Measurements from ENCODE around the gene MTPN. TPM values are rescaled to one million over a fixed set of nuclear protein-coding genes. Genes with fewer than 3 reads are reported as not detected.
A peak's percentile ranks its signal among the peaks of the same experiment; 100 is the strongest.

The MTPN gene
- total RNA-seq, 2 experiments from 2014 or later, result 106 to 108 TPM

DNA sequence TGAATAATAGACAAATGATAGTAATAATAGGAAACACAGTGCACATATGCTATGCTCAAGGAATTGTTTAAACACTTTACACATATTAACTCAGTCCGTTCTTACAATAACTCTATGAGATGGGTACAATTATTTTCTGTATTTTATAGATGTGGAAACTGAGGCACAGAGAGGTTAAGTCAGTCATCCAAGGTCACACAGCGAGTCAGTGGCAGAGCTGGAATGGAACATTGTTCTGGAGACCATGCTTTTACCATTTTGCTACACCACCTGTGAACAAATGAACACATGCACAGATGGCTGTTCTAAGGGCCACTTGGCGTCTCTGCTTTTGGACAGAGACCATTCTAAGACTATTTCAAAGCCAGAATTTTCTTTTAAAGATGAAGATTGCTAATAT, 26.9 kb upstream of the MTPN start:
- H3K27me3 Mint-ChIP-seq (ENCODE audit: low read depth), result peaks cover 2% of the 10 kb centered on the region
- intact Hi-C loops (cut with micrococcal nuclease), result no loop called here
- no peaks in the 10 kb centered on the region for H3K4me1 Mint-ChIP-seq (ENCODE audit: low read depth)
- no peak overlapping the region for H3K27ac Mint-ChIP-seq
- no peak for DNase-seq
- H3K36me3 Mint-ChIP-seq (ENCODE audit: low read depth), result no peaks in the 10 kb centered on the region
- no peaks in the 10 kb centered on the region for H3K9me3 Mint-ChIP-seq
- H3K4me3 Mint-ChIP-seq, result no peak overlapping the region
- CTCF ChIA-PET, result interaction anchor here (0.6 kb wide), 1 partner anchor 440 kb away, joined by 3 read pairs; no protein-coding TSS in a partner anchor

DNA sequence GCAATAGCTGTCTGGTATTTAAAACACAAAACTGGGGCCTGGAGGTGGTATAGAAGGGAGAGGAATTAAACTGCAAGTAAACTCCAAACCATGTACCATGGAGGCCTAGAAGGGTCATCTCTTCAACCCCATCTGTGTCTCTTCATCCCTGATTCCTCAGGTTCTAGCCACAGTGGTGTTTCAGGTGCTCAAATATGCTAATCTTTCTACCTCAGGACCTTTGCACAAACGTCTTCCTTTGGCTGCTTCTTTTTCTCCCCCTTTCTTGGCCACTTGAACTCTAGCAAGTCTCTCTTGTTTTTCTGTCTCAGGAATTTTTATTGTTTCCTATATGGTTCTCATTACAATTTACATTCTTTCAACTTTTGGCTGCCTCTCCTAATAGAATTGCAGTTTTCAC, 25.6 kb upstream of the MTPN start:
- Mint-ChIP-seq H3K9me3 (no peaks in the 10 kb centered on the region), H3K27ac (no peak overlapping the region), H3K4me1 (ENCODE audit: low read depth) (no peaks in the 10 kb centered on the region), H3K27me3 (ENCODE audit: low read depth) (peaks cover 2% of the 10 kb centered on the region), H3K4me3 (no peak overlapping the region), H3K36me3 (ENCODE audit: low read depth) (no peaks in the 10 kb centered on the region)
- DNase-seq, result no peak
- intact Hi-C loops (cut with micrococcal nuclease), result no loop called here
- CTCF ChIA-PET, result no interaction called here

DNA sequence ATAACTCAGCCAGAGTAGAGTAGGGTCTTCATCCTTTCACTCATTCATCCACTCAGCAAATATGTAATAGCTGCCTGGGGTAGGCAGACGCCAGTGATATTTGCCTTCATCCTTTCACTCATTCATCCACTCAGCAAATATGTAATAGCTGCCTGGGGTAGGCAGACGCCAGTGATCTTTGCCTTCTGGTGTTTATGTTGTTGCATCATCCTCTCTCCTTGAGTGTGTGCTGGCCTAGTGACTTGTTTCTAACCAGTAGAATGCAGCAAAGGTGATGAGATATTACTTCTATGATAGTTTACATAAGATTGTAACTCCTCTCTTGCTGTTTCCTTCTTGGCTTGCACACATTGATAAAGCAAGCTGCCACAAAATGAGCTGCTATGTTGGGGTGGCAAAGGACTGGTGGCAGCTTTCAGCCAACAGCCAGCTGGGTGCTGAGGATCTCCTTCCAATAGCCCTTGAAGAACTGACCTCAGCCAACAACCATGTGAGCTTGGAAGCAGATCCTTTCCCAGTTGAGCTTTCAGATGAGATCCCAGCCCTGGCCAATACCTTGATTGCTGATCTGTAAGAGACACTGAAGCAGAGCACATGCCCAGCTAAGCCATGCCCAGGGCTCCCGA, 23.2 kb upstream of the MTPN start:
- Mint-ChIP-seq H3K27ac (no peak overlapping the region), H3K9me3 (no peaks in the 10 kb centered on the region), H3K4me3 (no peak overlapping the region), H3K4me1 (ENCODE audit: low read depth) (no peaks in the 10 kb centered on the region), H3K36me3 (ENCODE audit: low read depth) (no peaks in the 10 kb centered on the region), H3K27me3 (ENCODE audit: low read depth) (peaks cover 2% of the 10 kb centered on the region)
- no peak for DNase-seq
- CTCF ChIA-PET, result interaction anchor here (1.4 to 3.1 kb wide), 2 partner anchors 9 to 22 kb away, joined by 3 to 22 read pairs; no protein-coding TSS in a partner anchor
- intact Hi-C loops (cut with micrococcal nuclease), result no loop called here

DNA sequence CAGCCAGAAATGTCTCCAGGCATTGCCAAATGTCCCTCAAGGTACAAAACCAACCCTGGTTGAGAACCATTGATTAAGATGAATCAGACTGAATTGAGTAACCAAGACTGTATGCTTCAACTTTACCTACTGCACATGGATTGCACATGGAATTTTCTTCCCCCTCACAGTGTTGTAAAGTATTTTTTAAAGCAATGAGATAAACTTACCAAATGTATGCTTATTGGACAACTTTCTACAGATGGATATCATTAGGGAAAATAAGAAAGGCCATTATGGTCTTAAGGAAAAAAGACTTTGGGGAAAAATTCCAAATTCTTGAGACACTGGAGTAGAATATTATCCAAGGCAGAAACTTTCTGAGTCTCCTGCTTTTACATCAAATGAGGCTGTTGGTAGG, 20.9 kb upstream of the MTPN start:
- H3K27me3 Mint-ChIP-seq (ENCODE audit: low read depth), result peaks cover 2% of the 10 kb centered on the region
- H3K9me3 Mint-ChIP-seq, result no peaks in the 10 kb centered on the region
- no peak overlapping the region for H3K27ac Mint-ChIP-seq
- H3K4me1 Mint-ChIP-seq (ENCODE audit: low read depth), result peaks cover 11% of the 10 kb centered on the region
- DNase-seq, result no peak
- no peak overlapping the region for H3K4me3 Mint-ChIP-seq
- H3K36me3 Mint-ChIP-seq (ENCODE audit: low read depth), result no peaks in the 10 kb centered on the region
- intact Hi-C loops (cut with micrococcal nuclease), result no loop called here
- CTCF ChIA-PET, result no interaction called here

DNA sequence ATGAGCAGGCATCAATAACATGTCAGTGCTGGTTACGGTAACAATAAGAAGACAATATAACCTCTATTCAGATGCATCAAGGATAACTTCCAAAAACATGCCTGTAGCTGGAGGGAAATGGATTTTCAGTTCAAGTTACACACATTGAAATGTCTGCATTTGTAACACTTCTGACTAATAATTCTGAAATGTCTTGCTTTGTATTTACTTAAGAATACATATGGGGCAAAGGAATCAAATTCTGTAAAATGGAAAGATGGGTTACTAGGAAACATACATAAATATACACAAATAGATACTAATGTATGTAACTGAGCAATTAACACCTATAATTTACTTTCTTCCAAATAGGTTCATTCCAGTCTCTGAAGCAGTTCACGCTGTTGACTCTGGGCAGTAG, 18.6 kb upstream of the MTPN start:
- Mint-ChIP-seq H3K4me3 (no peak overlapping the region), H3K4me1 (ENCODE audit: low read depth) (peaks cover 15% of the 10 kb centered on the region), H3K27ac (no peak overlapping the region), H3K9me3 (no peaks in the 10 kb centered on the region), H3K27me3 (ENCODE audit: low read depth) (peaks cover 5% of the 10 kb centered on the region), H3K36me3 (ENCODE audit: low read depth) (no peaks in the 10 kb centered on the region)
- no peak for DNase-seq
- CTCF ChIA-PET, result interaction anchor here (3.3 kb wide), 1 partner anchor 13 kb away, joined by 17 read pairs; no protein-coding TSS in a partner anchor
- intact Hi-C loops (cut with micrococcal nuclease), result no loop called here

DNA sequence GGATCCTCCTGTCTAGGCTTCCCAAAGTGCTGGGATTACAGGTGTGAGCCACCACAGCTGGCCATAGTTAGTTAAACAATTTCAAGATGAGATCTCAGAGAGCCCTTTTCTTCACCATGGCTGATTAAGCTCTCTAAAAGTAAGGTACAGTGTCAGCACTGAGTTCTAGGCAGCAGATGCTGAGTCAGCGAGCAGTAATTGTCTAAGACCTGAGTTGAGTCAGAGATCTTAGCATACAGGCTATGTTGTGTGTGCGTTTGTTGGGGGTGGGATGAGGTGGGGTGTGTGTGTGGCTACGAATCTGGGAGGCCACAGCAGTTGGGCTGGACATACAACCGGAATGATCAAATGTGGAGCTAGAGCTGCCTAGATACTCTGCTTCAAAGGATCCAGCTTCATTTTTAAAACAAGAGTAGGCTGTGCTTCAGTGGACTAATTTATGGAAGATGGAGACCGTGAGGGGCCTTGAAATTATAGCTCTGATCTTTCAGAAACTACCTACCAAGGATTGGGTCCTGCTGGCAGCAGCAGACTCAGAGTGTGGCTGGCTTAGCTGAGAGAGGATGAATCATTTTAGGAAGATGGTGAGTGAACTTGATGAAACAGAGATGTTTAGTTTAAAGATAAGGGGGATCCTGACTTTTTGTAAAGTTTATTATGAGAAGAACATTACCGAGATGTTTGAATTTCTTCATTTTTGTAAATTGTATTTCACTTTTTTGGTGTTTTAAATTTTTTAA, 17.5 kb upstream of the MTPN start:
- CTCF ChIA-PET, result interaction anchor here (1.2 to 3.3 kb wide), 2 partner anchors 14 to 21 kb away, joined by 3 to 17 read pairs; no protein-coding TSS in a partner anchor
- peaks cover 5% of the 10 kb centered on the region for H3K27me3 Mint-ChIP-seq (ENCODE audit: low read depth)
- H3K36me3 Mint-ChIP-seq (ENCODE audit: low read depth), result no peaks in the 10 kb centered on the region
- DNase-seq, result peak; percentile 42
- H3K4me1 Mint-ChIP-seq (ENCODE audit: low read depth), result peaks cover 17% of the 10 kb centered on the region
- H3K27ac Mint-ChIP-seq, result no peak overlapping the region
- intact Hi-C loops (cut with micrococcal nuclease), result loop anchor here (1.0 kb wide), 2 partner anchors 14 to 37 kb away; no protein-coding TSS in a partner anchor
- H3K9me3 Mint-ChIP-seq, result no peaks in the 10 kb centered on the region
- H3K4me3 Mint-ChIP-seq, result no peak overlapping the region

DNA sequence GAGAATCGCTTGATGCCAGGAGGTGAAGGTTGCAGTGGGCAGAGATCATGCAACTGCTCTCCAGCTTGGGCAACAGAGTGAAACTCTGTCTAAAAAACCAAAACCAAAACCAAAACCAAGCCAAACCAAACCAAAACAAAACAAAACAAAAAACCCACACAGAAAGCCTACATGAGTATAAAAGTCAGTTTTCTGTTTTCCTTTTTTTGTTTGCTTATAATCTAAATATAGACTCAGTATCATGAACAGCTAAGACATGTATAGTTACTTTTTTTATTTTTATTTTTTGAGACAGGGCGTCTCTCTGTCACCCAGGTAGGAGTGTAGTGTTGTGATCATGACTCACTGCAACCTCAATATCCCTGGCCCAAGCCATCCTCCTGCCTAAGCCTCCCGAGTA, 16.8 kb upstream of the MTPN start:
- DNase-seq, result no peak
- H3K36me3 Mint-ChIP-seq (ENCODE audit: low read depth), result no peaks in the 10 kb centered on the region
- no peak overlapping the region for H3K27ac Mint-ChIP-seq
- CTCF ChIA-PET, result interaction anchor here (3.3 kb wide), 1 partner anchor 15 kb away, joined by 17 read pairs; no protein-coding TSS in a partner anchor
- intact Hi-C loops (cut with micrococcal nuclease), result loop anchor here (1.0 kb wide), 2 partner anchors 14 to 37 kb away; no protein-coding TSS in a partner anchor
- no peaks in the 10 kb centered on the region for H3K9me3 Mint-ChIP-seq
- peaks cover 5% of the 10 kb centered on the region for H3K27me3 Mint-ChIP-seq (ENCODE audit: low read depth)
- H3K4me1 Mint-ChIP-seq (ENCODE audit: low read depth), result peaks cover 17% of the 10 kb centered on the region
- H3K4me3 Mint-ChIP-seq, result no peak overlapping the region

DNA sequence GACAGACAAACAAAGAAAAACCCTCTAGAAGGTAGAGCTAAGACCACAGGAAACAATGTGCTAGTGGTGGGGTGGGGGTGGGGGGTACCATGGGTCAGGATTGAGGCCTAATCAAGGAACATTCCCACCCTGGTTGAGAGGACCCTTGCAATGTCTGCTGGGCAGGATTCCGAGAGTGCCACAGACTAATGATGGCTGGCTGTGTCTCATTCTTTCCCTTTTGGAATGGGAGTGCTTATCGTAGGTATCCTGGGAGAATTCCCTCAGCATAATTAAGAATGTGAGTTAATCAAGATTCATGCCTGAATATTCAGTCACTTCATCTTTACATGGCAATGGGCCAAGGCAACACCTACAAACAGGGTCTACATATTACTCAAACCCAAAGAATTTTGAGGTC, 14.7 kb upstream of the MTPN start:
- CTCF ChIA-PET, result no interaction called here
- H3K27me3 Mint-ChIP-seq (ENCODE audit: low read depth), result peaks cover 5% of the 10 kb centered on the region
- intact Hi-C loops (cut with micrococcal nuclease), result no loop called here
- peaks cover 17% of the 10 kb centered on the region for H3K4me1 Mint-ChIP-seq (ENCODE audit: low read depth)
- H3K9me3 Mint-ChIP-seq, result no peaks in the 10 kb centered on the region
- H3K36me3 Mint-ChIP-seq (ENCODE audit: low read depth), result no peaks in the 10 kb centered on the region
- no peak for DNase-seq
- no peak overlapping the region for H3K4me3 Mint-ChIP-seq
- no peak overlapping the region for H3K27ac Mint-ChIP-seq

DNA sequence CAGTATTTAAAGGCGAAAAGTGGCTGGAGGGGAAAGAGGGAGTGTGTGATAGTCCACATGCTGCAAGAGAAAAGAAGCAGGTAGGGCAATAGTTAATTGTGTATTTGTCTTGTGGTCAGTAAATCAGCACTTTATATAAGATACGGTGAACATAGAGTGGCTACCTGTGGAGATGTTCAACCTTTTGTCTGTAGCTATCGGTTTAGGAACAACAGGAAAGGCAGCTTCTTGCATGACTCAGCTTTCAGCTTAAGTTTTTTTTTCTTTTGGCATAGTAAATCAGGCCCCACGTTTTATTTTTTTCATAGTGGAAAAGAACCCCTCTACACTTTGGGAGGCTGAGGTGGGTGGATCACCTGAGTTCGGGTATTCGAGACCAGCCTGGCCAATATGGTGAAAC, 14.2 kb upstream of the MTPN start:
- Mint-ChIP-seq H3K36me3 (ENCODE audit: low read depth) (no peaks in the 10 kb centered on the region), H3K9me3 (no peaks in the 10 kb centered on the region), H3K27ac (no peak overlapping the region), H3K27me3 (ENCODE audit: low read depth) (peaks cover 5% of the 10 kb centered on the region), H3K4me1 (ENCODE audit: low read depth) (peaks cover 17% of the 10 kb centered on the region), H3K4me3 (no peak overlapping the region)
- DNase-seq, result no peak
- CTCF ChIA-PET, result interaction anchor here (0.8 kb wide), 1 partner anchor 457 kb away, joined by 3 read pairs; no protein-coding TSS in a partner anchor
- intact Hi-C loops (cut with micrococcal nuclease), result no loop called here

DNA sequence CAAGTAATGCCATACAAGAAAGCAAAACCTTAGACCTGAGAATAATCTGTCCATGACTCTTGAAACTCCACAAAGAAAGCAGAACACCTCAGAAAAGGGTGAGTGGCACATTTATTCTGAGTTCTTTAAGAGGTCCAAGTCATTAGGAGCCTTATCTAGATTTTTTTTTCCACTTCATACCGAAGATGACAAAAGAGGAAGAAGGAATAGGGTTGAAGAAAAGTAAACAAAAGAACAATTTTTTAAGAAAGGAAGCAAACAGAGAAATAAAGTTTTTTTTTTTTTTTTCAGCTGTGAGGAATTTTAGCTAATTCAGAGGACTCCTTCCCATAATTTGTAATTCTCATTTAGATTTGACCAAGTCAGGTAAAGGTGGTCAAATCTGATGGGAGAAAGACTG, 13.1 kb upstream of the MTPN start:
- intact Hi-C loops (cut with micrococcal nuclease), result no loop called here
- CTCF ChIA-PET, result interaction anchor here (0.7 kb wide), 1 partner anchor 125 kb away, joined by 4 read pairs; no protein-coding TSS in a partner anchor
- Mint-ChIP-seq H3K27me3 (ENCODE audit: low read depth) (peaks cover 5% of the 10 kb centered on the region), H3K36me3 (ENCODE audit: low read depth) (no peaks in the 10 kb centered on the region), H3K9me3 (no peaks in the 10 kb centered on the region), H3K4me3 (no peak overlapping the region), H3K4me1 (ENCODE audit: low read depth) (peaks cover 17% of the 10 kb centered on the region), H3K27ac (no peak overlapping the region)
- DNase-seq, result no peak

DNA sequence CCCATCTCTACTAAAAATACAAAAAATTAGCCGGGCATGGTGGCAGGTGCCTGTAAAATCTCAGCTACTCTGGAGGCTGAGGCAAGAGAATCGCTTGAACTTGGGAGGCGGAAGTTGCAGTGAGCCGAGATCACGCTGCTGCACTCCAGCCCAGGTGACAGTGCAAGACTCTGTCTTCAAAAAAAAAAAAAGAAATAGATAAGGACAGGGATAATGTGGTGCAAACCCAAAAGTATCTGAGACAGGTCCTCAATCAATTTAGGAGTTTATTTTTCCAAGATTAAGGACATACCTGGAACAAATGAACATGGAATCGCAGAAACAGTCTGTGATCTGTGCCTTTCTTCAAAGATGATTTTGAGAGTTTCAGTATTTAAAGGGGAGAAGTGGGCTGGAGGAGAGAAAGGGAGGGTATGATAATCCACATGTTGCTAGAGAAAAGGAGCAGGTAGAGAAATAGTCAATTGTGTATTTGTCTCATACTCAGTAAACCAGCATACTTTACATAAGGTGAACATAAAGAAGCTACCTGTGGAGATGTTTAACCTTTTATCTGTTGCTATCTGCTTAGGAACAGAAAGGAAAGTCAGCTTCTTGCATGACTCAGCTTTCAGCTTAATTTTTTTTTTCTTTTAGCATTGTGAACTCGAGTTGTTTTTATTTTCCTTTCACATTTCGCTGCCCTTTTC, 4.9 kb upstream of the MTPN start:
- Mint-ChIP-seq H3K27me3 (ENCODE audit: low read depth) (no peaks in the 10 kb centered on the region), H3K36me3 (ENCODE audit: low read depth) (peaks cover 2% of the 10 kb centered on the region), H3K4me3 (peak overlapping the region; percentile 65), H3K27ac (peak overlapping the region; percentile 92), H3K9me3 (no peaks in the 10 kb centered on the region), H3K4me1 (ENCODE audit: low read depth) (peaks cover 45% of the 10 kb centered on the region)
- CTCF ChIA-PET, result interaction anchor here (0.7 to 1.2 kb wide), 2 partner anchors 16 to 22 kb away, joined by 3 to 4 read pairs; no protein-coding TSS in a partner anchor
- intact Hi-C loops (cut with micrococcal nuclease), result loop anchor here (5.0 to 10.0 kb wide), 3 partner anchors 835 to 1527 kb away; partner anchors contain the start of genes AGBL3, AKR1B1 and TMEM140
- DNase-seq, result peak; percentile 31

DNA sequence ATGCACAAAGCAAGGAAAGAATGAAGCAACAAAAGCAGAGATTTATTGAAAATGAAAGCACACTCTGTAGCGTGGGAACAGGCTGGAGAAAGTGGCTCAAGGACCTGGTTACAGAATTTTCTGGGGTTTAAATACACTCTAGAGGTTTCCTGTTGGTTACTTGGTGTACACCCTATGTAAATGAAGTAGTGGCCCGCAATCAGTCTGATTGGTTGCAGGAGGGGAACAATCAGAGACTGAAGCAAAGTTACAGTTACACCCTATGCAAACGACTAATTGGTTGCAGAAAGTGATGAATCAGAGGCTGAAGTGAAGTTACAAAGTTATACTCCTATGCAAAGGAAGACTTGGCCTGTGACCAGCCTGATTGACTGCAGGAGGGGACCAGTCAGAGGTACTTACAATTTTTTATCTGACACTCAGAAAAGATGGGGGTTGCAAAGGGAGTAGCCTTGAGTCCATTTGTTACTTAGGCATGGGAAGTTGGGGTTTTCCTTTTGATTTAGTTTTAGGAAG, 3.6 kb upstream of the MTPN start:
- no peaks in the 10 kb centered on the region for H3K9me3 Mint-ChIP-seq
- peaks cover 5% of the 10 kb centered on the region for H3K36me3 Mint-ChIP-seq (ENCODE audit: low read depth)
- peak overlapping the region; percentile 92 for H3K27ac Mint-ChIP-seq
- H3K4me1 Mint-ChIP-seq (ENCODE audit: low read depth), result peaks cover 50% of the 10 kb centered on the region
- intact Hi-C loops (cut with micrococcal nuclease), result loop anchor here (1.0 to 10.0 kb wide), 6 partner anchors 14 to 1526 kb away; partner anchors contain the start of genes AGBL3, AKR1B1 and TMEM140
- peak; percentile 67 for DNase-seq
- peak overlapping the region; percentile 65 for H3K4me3 Mint-ChIP-seq
- CTCF ChIA-PET, result interaction anchor here (1.1 to 1.2 kb wide), 2 partner anchors 14 to 15 kb away, joined by 4 to 8 read pairs; no protein-coding TSS in a partner anchor
- no peaks in the 10 kb centered on the region for H3K27me3 Mint-ChIP-seq (ENCODE audit: low read depth)

All from activated naive CD4-positive, alpha-beta T cell treated with anti-CD3 and anti-CD28 coated beads for 36 hours (primary cell).